HepG2 (cell line): ENCODE results near the gene VPS9D1. TPM values are rescaled to one million over a fixed set of nuclear protein-coding genes. Genes with fewer than 3 reads are reported as not detected.

ENCODE experiments used
- CENPX ChIP-seq: sonication (generic); formaldehyde crosslinking; IDR thresholded peaks from 2 replicates; pipeline ENCODE4 v1.9.0; 2021; ENCODE audit warnings: mild to moderate bottlenecking, missing genetic modification reagents, moderate library complexity
- ELF1 ChIP-seq: sonication (generic); formaldehyde crosslinking; IDR thresholded peaks from 2 replicates; pipeline ENCODE4 v1.4.0; 2020; ENCODE audit warnings: missing genetic modification reagents
- GATAD1 ChIP-seq: IDR thresholded peaks from 2 replicates; pipeline ENCODE4 v1.6.1; 2016; ENCODE audit warnings: missing genetic modification reagents, missing compliant biosample characterization
- HHEX ChIP-seq: IDR thresholded peaks from 2 replicates; pipeline ENCODE4 v1.6.1; 2016; ENCODE audit warnings: control low read depth
- KAT7 ChIP-seq: IDR thresholded peaks from 2 replicates; pipeline ENCODE4 v1.6.1; 2018; ENCODE audit warnings: borderline replicate concordance, missing compliant biosample characterization
- MYC ChIP-seq: sonication (generic); formaldehyde crosslinking; IDR thresholded peaks from 2 replicates; pipeline ENCODE4 v1.9.0; 2021; ENCODE audit warnings: missing genetic modification reagents, borderline replicate concordance
- NFRKB ChIP-seq: fragments of 450-650 bp; IDR thresholded peaks from 2 replicates; pipeline ENCODE4 v1.6.1; 2017
- POGZ ChIP-seq: sonication (generic); formaldehyde crosslinking; IDR thresholded peaks from 2 replicates; pipeline ENCODE4 v1.4.0; 2020; ENCODE audit warnings: mild to moderate bottlenecking, missing genetic modification reagents
- PRPF4 ChIP-seq: fragments of 200-400 bp; formaldehyde crosslinking; IDR thresholded peaks from 2 replicates; pipeline ENCODE4 v1.6.1; 2016; ENCODE audit warnings: low read length, low read depth; ENCODE audit not compliant: poor library complexity, severe bottlenecking
- RFX5 ChIP-seq: IDR thresholded peaks from 2 replicates; pipeline ENCODE4 v1.6.1; 2011; ENCODE audit warnings: low read depth, low read length, improper control_type of control experiment
- U2AF2 ChIP-seq: fragments of 200-400 bp; formaldehyde crosslinking; IDR thresholded peaks from 2 replicates; pipeline ENCODE4 v1.6.1; 2017; ENCODE audit warnings: low read depth, mild to moderate bottlenecking, low read length
- ZKSCAN8 ChIP-seq: IDR thresholded peaks from 2 replicates; pipeline ENCODE4 v1.6.1; 2016; ENCODE audit warnings: borderline replicate concordance, missing genetic modification reagents, missing compliant biosample characterization
- ZNF160 ChIP-seq: sonication (generic); formaldehyde crosslinking; IDR thresholded peaks from 2 replicates; pipeline ENCODE4 v1.8.0; 2022; ENCODE audit warnings: mild to moderate bottlenecking, inconsistent platforms, missing genetic modification reagents
- ZNF33A ChIP-seq: sonication (generic); formaldehyde crosslinking; IDR thresholded peaks from 2 replicates; pipeline ENCODE4 v1.5.1; 2020; ENCODE audit warnings: missing genetic modification reagents, mild to moderate bottlenecking, moderate library complexity, borderline replicate concordance
- ZNF552 ChIP-seq: sonication (generic); formaldehyde crosslinking; IDR thresholded peaks from 2 replicates; pipeline ENCODE4 v1.9.0; 2022; ENCODE audit warnings: missing genetic modification reagents, mild to moderate bottlenecking, borderline replicate concordance
- ZNF570 ChIP-seq: sonication (generic); formaldehyde crosslinking; IDR thresholded peaks from 2 replicates; pipeline ENCODE4 v1.4.0; 2020; ENCODE audit warnings: mild to moderate bottlenecking, missing genetic modification reagents, borderline replicate concordance
- ZNF614 ChIP-seq: IDR thresholded peaks from 2 replicates; pipeline ENCODE4 v1.6.1; 2018; ENCODE audit warnings: missing biosample characterization, missing genetic modification reagents, inconsistent platforms, borderline replicate concordance
- ZNF713 ChIP-seq: sonication (generic); formaldehyde crosslinking; IDR thresholded peaks from 2 replicates; pipeline ENCODE4 v1.4.0; 2020; ENCODE audit warnings: mild to moderate bottlenecking, missing genetic modification reagents
- polyA plus RNA-seq, 8 experiments: library from polyadenylated mRNA; depleted of rRNA in 3 of 8; stranded (reverse) in 7 of 8; unstranded in 1 of 8; fragments of >200 nt; fragmentation: Illumina TruSeq in 4 of 8; extraction: Trizol in 4 of 8; gene quantifications; 2 replicates each; pipeline versions ENCODE4 v1.2.1 to v1.2.3, GENCODE V29; 2011 to 2016; ENCODE audit warnings: low read depth in 4 of 8, missing spikeins in 1 of 8, mixed read lengths in 1 of 8; ENCODE audit not compliant: insufficient read depth in 1 of 8
- total RNA-seq, 5 experiments: library from RNA; depleted of rRNA; stranded (reverse); fragments of >200 nt; fragmentation: Illumina TruSeq; extraction: Trizol; gene quantifications; 2 replicates each; pipeline ENCODE4 v1.2.3, GENCODE V29; 2016; ENCODE audit warnings: low read depth in 1 of 5
- TF ChIP-seq, protein P1 (sequence below): sonication (generic); formaldehyde crosslinking; IDR thresholded peaks from 2 replicates; pipeline ENCODE4; 2020; ENCODE audit warnings: missing genetic modification reagents, mild to moderate bottlenecking, borderline replicate concordance
- TF ChIP-seq, protein P2 (sequence below): sonication (generic); formaldehyde crosslinking; IDR thresholded peaks from 2 replicates; pipeline ENCODE4 v1.4.0; 2020; ENCODE audit warnings: missing genetic modification reagents, mild to moderate bottlenecking, borderline replicate concordance
- TF ChIP-seq, protein P3 (sequence below): sonication (generic); formaldehyde crosslinking; IDR thresholded peaks from 2 replicates; pipeline ENCODE4 v1.9.0; 2022; ENCODE audit warnings: missing genetic modification reagents, mild to moderate bottlenecking, borderline replicate concordance
- TF ChIP-seq, protein P4 (sequence below): sonication (generic); formaldehyde crosslinking; IDR thresholded peaks from 2 replicates; pipeline ENCODE4 v1.8.0; 2022; ENCODE audit warnings: missing genetic modification reagents, low read depth, mild to moderate bottlenecking, borderline replicate concordance

The VPS9D1 gene
- total and polyA plus RNA-seq, 2 of the 13 experiments (the other 11 are each of a cell fraction or from before 2014, with no cell fraction given), result 10.1 to 13.2 TPM

DNA sequence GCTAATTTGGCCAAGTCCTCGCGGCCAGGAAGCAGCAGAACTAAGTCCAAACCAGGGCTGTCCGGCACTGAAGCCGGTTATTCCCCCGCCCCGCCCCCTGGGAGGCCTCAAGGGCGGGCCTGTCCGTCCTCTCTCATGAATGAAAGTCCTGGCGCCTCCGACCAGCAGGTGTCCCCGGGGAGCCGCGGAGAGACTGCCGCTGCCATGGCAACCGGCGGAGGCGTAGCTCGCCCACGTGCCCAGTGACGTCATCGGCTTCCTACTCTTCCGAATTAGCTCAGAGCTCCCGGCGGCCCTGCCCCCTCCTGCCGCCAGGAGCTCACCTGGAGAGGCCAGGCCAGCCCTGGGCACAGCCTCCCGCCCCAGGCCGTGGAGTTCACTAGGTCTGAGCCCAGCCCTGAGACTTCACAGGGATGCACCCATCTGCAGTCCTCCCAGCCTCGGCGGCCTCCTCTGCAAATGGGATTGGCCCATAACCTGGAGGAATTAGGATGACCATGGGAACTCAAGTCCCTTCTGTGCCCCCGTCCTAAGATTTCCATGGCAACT, 20.5 kb downstream of the VPS9D1 start (continued):
- TF ChIP-seq, protein P1, sequence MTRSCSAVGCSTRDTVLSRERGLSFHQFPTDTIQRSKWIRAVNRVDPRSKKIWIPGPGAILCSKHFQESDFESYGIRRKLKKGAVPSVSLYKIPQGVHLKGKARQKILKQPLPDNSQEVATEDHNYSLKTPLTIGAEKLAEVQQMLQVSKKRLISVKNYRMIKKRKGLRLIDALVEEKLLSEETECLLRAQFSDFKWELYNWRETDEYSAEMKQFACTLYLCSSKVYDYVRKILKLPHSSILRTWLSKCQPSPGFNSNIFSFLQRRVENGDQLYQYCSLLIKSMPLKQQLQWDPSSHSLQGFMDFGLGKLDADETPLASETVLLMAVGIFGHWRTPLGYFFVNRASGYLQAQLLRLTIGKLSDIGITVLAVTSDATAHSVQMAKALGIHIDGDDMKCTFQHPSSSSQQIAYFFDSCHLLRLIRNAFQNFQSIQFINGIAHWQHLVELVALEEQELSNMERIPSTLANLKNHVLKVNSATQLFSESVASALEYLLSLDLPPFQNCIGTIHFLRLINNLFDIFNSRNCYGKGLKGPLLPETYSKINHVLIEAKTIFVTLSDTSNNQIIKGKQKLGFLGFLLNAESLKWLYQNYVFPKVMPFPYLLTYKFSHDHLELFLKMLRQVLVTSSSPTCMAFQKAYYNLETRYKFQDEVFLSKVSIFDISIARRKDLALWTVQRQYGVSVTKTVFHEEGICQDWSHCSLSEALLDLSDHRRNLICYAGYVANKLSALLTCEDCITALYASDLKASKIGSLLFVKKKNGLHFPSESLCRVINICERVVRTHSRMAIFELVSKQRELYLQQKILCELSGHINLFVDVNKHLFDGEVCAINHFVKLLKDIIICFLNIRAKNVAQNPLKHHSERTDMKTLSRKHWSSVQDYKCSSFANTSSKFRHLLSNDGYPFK (CRISPR knock-in tag), result peak; percentile 84; the same call in 1 of the 2 replicates
- no peak; the same call in 1 of the 2 replicates for TF ChIP-seq ZNF552 (CRISPR knock-in tag)
- peak; percentile 90 for TF ChIP-seq RFX5
- 0 out of 2 replicates have a peak, but pooled peaks have one; percentile 57 for TF ChIP-seq ZNF160 (CRISPR knock-in tag)
- TF ChIP-seq ZNF614 (CRISPR knock-in tag), result peak; percentile 63; the same call in 1 of the 2 replicates
- TF ChIP-seq ELF1 (CRISPR knock-in tag), result peak; percentile 83
- no peak; the same call in 1 of the 2 replicates for TF ChIP-seq ZNF33A (CRISPR knock-in tag)
- TF ChIP-seq, protein P2, sequence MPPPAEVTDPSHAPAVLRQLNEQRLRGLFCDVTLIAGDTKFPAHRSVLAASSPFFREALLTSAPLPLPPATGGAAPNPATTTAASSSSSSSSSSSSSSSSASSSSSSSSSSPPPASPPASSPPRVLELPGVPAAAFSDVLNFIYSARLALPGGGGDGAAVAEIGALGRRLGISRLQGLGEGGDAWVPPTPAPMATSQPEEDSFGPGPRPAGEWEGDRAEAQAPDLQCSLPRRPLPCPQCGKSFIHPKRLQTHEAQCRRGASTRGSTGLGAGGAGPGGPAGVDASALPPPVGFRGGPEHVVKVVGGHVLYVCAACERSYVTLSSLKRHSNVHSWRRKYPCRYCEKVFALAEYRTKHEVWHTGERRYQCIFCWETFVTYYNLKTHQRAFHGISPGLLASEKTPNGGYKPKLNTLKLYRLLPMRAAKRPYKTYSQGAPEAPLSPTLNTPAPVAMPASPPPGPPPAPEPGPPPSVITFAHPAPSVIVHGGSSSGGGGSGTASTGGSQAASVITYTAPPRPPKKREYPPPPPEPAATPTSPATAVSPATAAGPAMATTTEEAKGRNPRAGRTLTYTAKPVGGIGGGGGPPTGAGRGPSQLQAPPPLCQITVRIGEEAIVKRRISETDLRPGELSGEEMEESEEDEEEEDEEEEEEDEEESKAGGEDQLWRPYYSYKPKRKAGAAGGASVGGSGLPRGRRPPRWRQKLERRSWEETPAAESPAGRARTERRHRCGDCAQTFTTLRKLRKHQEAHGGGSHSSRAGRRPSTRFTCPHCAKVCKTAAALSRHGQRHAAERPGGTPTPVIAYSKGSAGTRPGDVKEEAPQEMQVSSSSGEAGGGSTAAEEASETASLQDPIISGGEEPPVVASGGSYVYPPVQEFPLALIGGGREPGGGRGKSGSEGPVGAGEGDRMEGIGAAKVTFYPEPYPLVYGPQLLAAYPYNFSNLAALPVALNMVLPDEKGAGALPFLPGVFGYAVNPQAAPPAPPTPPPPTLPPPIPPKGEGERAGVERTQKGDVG (CRISPR knock-in tag), result no peak
- peak; percentile 73; the same call in 1 of the 2 replicates for TF ChIP-seq MYC (CRISPR knock-in tag)
- TF ChIP-seq GATAD1, result peak; percentile 72
- 0 out of 2 replicates have a peak, but pooled peaks have one; percentile 23 for TF ChIP-seq HHEX
- TF ChIP-seq, protein P3, sequence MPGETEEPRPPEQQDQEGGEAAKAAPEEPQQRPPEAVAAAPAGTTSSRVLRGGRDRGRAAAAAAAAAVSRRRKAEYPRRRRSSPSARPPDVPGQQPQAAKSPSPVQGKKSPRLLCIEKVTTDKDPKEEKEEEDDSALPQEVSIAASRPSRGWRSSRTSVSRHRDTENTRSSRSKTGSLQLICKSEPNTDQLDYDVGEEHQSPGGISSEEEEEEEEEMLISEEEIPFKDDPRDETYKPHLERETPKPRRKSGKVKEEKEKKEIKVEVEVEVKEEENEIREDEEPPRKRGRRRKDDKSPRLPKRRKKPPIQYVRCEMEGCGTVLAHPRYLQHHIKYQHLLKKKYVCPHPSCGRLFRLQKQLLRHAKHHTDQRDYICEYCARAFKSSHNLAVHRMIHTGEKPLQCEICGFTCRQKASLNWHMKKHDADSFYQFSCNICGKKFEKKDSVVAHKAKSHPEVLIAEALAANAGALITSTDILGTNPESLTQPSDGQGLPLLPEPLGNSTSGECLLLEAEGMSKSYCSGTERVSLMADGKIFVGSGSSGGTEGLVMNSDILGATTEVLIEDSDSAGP, result peak; percentile 72
- 0 out of 2 replicates have a peak, but pooled peaks have one; percentile 8 for TF ChIP-seq POGZ (CRISPR knock-in tag)
- TF ChIP-seq ZNF570, result no peak
- TF ChIP-seq U2AF2, result peak; percentile 99
- no peak for TF ChIP-seq PRPF4
- no peak; the same call in 1 of the 2 replicates for TF ChIP-seq KAT7 (CRISPR knock-in tag)
- TF ChIP-seq, protein P4, sequence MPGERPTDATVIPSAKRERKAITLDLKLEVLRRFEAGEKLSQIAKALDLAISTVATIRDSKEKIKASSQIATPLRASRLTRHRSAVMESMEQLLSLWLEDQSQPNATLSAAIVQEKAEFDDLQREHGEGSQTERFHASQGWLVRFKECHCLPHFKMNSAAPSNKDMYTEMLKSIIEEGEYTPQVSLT (CRISPR knock-in tag), result no peak
- TF ChIP-seq NFRKB, result no peak
- no peak for TF ChIP-seq CENPX (CRISPR knock-in tag)
- no peak for TF ChIP-seq ZNF713
- TF ChIP-seq ZKSCAN8 (CRISPR knock-in tag), result 0 out of 2 replicates have a peak, but pooled peaks have one; percentile 12
